ENCODE results near the gene ALK.

DNA sequence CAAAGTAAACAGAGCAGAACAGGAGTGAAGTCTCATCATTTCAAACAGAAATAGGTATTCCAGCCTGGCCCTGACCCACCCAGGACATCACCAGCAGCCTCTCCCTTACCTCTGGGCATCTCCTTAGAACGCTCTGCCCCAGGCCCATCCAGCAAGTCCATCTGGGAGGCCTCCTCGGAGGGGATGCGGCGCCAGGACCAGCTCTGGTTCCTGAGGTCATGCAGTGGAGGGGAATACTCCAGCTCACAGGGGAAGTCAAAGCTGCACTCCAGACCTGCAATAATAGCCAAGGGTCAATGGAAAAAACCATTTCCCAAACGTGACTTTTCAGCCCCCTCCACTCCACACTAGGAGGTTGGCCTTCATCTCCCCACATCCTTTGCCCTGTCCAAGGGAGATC, 226.6 kb downstream of the ALK start:
- TF ChIP-seq, protein P1, sequence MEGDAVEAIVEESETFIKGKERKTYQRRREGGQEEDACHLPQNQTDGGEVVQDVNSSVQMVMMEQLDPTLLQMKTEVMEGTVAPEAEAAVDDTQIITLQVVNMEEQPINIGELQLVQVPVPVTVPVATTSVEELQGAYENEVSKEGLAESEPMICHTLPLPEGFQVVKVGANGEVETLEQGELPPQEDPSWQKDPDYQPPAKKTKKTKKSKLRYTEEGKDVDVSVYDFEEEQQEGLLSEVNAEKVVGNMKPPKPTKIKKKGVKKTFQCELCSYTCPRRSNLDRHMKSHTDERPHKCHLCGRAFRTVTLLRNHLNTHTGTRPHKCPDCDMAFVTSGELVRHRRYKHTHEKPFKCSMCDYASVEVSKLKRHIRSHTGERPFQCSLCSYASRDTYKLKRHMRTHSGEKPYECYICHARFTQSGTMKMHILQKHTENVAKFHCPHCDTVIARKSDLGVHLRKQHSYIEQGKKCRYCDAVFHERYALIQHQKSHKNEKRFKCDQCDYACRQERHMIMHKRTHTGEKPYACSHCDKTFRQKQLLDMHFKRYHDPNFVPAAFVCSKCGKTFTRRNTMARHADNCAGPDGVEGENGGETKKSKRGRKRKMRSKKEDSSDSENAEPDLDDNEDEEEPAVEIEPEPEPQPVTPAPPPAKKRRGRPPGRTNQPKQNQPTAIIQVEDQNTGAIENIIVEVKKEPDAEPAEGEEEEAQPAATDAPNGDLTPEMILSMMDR (IDR thresholded peaks at IDR 0.05; ENCODE audit: borderline replicate concordance, extremely low read depth, low read length, poor library complexity, severe bottlenecking) = no peak
- no peak for TF ChIP-seq EZH2 (IDR thresholded peaks at IDR 0.05; ENCODE audit: borderline replicate concordance, low read depth, low read length, severe bottlenecking)

All from DND-41 (cell line).